DMS153 treated with DMSO at 0.1 percent for 48 hours (cell line): Measurements from ENCODE around the gene GM2A.
"Not testable (repeated sequence)": the region's sequence is repeated elsewhere in the genome, so short reads cannot be mapped to it uniquely, and the experiment has no call there.

Experiments
- DNase-seq: peaks from one replicate; lab custom pipeline; 2025; ENCODE audit not compliant: unreplicated experiment; lab: John Stamatoyannopoulos, UW

Gene GM2A

GRCh38 chr5:151284392-151284967 is 31.5 kb downstream of the GM2A start:
- DNase-seq, result no peak

GRCh38 chr5:151285683-151286082 is 32.7 kb downstream of the GM2A start:
- DNase-seq, result no peak

- DNase-seq, result no peak
These were observed 33.3 kb downstream of the GM2A start for GRCh38 chr5:151286246-151286645.

GRCh38 chr5:151288180-151288579 is 35.2 kb downstream of the GM2A start:
- no peak for DNase-seq

GRCh38 chr5:151293624-151294023 is 40.6 kb downstream of the GM2A start:
- no peak for DNase-seq

GRCh38 chr5:151295138-151295537 is 42.2 kb downstream of the GM2A start:
- DNase-seq, result no peak

- DNase-seq, result no peak
These were observed 42.9 kb downstream of the GM2A start for GRCh38 chr5:151295791-151296477.

GRCh38 chr5:151296478-151296830 is 43.5 kb downstream of the GM2A start:
- DNase-seq, result no peak

- DNase-seq, result no peak
These were observed 44.0 kb downstream of the GM2A start for GRCh38 chr5:151296974-151297373.

- DNase-seq, result no peak
These were observed 45.3 kb downstream of the GM2A start for GRCh38 chr5:151298063-151298855.

GRCh38 chr5:151303666-151304065 is 50.7 kb downstream of the GM2A start, which contains the start of gene SLC36A3:
Gene SLC36A3 (minus strand): TSS chr5:151303766. CDS start chr5:151303354, 412 bp downstream.
- no peak for DNase-seq

- not testable (repeated sequence) for DNase-seq
These were observed 56.3 kb downstream of the GM2A start for GRCh38 chr5:151309266-151309665.

GRCh38 chr5:151309821-151310220 is 56.8 kb downstream of the GM2A start:
- not testable (repeated sequence) for DNase-seq

- no peak for DNase-seq
These were observed 57.9 kb downstream of the GM2A start for GRCh38 chr5:151310932-151311331.

- no peak for DNase-seq
These were observed 59.9 kb downstream of the GM2A start for GRCh38 chr5:151312756-151313324.

- DNase-seq, result no peak
These were observed 60.4 kb downstream of the GM2A start for GRCh38 chr5:151313357-151313756.

- DNase-seq, result peak; percentile 4
These were observed 63.1 kb downstream of the GM2A start for GRCh38 chr5:151315998-151316597.

- no peak for DNase-seq
These were observed 64.9 kb downstream of the GM2A start for GRCh38 chr5:151317871-151318270.

GRCh38 chr5:151318850-151319732 is 66.1 kb downstream of the GM2A start:
- no peak for DNase-seq
